Measurements from ENCODE around the gene GPHA2.

Gene GPHA2

DNA sequence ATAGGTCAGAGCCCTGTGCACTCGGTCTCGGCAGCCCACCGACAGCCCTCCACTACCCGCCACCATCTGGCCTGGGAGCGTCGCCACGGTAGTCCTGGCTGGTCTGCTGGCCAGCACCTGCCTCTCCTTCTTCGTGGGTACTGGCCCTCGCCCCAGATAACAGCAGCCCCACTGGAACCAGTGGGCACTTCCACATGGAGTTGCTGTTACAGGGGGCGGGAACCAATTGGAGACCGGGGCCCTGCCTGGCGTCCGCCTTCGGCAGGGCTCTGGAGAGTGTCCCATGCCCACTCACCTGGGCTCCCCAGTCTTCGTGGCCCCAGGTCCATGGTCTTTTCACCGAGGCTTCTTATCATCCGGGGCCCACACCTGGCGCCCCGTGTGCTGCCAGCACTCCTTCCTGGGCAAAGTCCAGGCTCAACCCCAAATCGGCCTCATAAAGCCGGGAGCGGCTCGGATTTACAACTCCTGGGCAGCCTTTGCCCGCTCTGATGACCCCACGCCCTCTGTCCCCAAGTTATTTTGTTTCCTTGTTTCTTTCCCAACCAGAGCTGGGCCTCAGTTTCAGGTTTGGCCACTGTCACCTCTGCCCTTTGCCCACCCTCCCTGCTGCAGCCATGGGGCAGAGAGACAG is 44.4 kb downstream of the GPHA2 start:
- no peak for DNase-seq (ENCODE audit: low spot score)

DNA sequence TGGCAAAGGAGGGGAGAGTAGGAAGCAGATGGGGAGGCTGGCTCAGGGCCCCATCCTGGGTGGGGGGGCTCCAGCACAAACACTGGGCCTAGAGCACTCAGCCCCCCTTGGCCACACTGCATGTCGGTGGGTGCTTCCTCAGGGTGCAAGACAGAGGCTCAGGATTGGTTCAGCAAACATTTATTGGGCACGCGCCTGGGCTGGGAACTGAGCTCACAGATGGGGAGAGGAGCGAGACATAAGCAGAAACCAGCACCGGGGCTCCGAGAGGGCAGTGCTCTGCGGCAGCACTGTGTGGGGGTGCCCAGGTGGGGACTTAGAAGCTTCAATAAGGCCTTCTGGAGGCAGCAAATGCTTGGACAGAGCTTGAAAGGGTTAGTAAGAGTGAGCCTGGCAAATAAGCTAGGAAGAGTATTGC is 45.2 kb downstream of the GPHA2 start:
- DNase-seq (ENCODE audit: low spot score): no peak

DNA sequence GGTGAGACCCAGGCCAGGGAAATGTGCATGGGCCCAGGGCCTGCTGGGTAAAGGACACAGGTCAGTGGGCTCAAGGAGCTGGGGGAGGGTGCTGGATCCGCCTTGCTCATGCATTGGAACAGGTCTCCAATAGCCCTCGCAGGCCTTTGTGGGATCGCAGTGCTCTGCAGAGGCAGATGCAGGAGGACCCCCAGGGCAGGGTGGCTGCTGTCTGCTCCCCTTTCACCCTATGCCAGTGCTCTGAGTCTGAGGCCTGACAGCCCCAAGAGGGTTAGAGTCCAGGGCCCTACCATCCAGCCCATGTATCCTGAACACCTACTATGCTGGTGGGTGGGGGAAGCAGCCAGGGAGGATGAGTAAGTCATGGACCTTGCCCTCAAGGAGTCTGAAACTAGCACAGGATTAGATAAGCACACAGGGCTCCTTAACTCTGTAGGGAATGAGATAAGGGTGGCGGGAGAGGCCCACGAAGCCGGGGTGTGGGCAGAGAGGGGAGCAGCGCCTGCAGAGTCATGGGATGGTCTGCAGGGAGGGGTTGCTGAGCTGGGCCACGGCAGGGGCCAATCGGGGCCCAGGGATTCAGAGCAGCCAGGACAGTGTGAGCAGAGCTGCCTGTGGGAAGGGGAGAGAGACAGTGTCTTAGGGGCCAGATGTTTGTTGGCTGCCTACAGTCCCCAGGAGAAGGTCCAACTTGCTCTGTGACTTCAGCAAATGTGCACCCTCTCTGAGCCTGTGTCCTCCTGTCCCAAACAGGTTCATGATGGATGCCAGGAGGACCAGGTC is 46.8 kb downstream of the GPHA2 start:
- DNase-seq (ENCODE audit: low spot score): no peak

DNA sequence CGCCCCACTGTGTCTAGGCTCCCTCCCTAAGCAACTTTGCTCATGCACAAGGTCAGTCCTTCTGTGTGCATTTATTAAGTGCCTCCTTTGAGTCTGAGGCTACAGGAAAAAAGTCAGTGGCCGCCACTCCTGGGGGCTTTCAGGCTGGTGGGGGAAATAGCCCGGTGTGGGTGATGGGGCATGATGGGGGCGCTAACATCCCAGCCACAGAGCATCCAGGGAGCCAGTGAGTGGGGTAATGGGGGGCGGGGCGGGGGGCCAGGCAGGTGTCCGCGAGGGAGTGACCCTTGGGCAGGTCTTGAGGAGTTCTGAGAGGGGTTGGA is 47.3 kb downstream of the GPHA2 start:
- no peak for DNase-seq (ENCODE audit: low spot score)

DNA sequence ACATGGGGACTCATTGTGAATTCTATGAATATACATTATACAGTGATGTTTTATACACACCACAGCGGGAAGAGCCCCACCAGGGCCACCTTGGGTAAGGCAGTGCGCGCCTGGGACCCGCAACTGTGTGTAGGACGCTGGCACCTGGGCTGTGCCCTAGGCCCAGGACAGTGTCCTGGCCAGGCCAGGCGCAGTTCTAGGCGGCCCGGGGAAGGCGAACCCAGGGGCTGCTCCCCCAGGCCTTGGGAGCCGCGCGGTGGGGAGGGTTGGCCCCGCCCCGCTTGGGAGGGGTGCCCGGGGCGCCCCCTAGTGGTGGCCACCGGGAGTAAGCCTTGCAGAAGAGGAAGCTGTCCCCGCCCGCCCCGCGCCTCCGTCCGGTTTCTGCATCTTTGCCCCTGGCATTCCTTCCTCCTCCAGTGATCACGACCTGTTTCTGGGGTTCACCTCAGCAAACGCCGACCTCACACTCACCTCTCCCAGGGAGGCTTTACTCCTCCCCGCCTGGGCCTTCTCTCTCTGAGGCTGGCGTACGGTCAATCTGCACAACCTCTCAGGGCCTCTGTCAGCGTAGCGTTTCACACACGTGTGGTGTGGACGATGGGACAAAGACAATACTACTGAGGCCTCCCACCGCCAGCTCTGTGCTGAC is 47.8 kb downstream of the GPHA2 start:
- DNase-seq (ENCODE audit: low spot score): peak; percentile 89

DNA sequence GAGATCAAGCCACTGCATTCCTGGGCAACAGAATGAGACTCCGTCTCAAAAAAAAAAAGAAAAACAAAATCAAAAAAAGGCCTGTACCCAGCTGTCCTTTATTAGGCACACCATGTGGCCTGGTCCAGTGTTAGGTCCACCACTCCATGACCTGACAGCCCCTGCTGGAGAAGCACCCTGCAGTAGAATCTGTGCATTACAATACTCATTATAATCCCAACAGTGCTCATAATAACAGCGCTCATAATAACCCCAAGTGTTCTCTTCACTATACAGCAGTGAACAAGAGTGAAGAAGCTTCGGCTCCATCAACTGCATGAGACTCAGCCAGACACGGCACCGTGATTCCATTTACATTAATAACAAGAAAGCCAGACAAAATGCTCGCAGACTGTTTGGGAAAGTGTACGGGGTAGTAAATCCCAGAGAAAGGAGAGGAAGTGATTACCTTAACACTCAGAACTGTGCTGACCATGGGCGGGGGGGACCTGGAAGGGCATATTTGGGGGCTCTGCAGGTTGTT is 48.4 kb downstream of the GPHA2 start:
- DNase-seq (ENCODE audit: low spot score): no peak

DNA sequence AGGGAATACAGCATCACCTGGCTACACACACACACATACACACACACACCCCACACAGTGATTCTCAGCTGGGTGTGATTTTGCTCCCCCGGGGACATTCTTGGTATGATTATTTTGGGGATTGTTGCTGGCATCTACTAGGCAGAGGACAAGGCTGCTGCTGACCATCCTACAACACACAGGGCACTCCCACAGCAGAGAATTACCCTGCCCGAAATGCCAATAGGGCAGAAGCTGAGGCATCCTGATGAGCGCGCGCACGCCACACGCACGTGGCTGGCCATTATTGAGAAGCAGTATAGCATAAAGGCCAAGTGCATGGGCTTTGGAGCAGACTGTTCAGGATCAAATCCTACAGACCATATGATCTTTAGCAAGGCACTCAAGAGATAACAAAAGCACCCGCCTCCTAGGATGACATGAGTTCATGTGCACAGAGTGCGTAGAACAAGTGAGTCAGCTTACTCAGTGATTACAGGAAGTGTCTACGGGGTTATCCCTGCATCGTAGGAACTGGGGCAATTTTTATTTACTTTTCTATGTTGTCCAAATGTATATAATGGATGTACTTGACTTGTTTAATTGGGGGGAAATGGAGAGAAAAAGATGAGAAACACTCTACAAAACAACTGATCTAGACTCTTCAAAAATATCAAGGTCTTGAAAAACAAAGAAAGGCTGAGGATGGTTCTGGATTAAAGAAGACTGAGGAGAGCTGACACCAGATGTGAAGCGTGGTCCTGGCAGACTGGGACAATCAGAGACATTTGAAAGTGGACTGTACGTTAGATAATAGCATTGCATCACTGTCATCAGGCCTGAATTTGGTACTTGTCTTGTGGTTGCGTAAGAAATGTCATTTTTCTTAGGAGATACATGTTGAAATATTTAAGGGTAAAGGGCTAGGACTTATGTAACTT is 50.1 kb downstream of the GPHA2 start:
- DNase-seq (ENCODE audit: low spot score): no peak
